SK-N-DZ (cell line): ENCODE results near the gene POU5F1.

Experiments
- DNase-seq: peaks from one replicate; pipeline ENCODE4 v3.0.0-alpha.2; 2015; ENCODE audit warnings: low spot score

Gene POU5F1

DNA sequence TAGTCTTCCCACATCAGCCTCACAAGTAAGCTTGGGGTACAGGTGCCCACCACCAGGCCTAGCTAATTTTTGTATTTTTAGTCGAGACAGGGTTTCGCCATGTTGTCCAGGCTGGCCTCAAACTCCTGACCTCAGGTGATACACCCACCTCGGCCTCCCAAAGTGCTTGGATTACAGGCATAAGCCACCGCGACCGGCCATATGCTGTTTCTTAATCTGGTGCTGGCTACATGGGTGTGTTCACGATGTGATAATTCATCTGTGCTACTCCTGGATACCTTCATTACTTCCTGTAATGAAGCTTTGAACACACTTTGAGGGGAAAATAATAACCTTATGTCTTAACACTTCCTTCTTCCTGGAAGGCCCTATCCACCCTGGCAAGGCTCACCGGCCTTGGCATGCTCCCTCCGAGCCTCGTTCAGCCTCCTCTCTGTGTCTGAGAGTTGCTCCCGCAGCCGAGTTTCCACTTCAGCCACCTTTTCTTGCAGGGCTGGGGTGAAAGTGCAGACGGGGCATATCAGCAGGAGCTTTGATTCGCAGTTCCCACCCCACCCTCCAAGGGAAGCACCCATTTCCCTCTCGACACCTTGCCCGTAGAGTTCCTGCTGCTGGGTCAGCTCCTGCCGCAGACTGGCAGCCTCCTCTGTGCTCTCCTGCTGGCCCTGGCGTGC, 26.0 kb downstream of the POU5F1 start:
- DNase-seq = no peak

- no peak for DNase-seq
Measured at GRCh38 chr6:31143148-31143547, 27.3 kb downstream of the POU5F1 start.

- DNase-seq = no peak
Measured at GRCh38 chr6:31142361-31142761, 28.1 kb downstream of the POU5F1 start.

GRCh38 chr6:31140643-31141042, 29.8 kb downstream of the POU5F1 start:
- no peak for DNase-seq

DNA sequence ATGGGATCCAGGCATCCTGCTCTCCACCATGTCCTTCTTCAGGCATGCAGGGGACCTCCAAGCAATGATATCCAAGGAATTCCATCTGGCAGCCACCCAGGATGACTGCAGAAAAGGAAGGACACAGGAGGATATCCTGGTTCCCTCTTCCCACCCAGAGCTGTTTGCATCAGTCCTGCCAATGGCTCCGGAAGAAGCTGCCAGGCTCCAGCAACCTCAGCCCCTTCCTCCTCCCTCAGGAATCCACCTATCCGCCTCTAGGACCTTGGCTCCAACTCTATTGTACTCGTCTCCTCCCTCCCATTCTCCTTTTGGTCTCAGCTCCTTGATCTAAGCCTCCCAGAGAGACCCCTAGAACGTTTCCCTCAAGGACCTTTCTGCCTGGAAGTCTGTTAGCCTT, 30.9 kb downstream of the POU5F1 start:
- DNase-seq = no peak

GRCh38 chr6:31138982-31139381, 31.5 kb downstream of the POU5F1 start, which contains the start of gene PSORS1C2:
PSORS1C2 (minus strand) TSS chr6:31139066; CDS start chr6:31139026, 40 bp downstream.
- no peak for DNase-seq

DNA sequence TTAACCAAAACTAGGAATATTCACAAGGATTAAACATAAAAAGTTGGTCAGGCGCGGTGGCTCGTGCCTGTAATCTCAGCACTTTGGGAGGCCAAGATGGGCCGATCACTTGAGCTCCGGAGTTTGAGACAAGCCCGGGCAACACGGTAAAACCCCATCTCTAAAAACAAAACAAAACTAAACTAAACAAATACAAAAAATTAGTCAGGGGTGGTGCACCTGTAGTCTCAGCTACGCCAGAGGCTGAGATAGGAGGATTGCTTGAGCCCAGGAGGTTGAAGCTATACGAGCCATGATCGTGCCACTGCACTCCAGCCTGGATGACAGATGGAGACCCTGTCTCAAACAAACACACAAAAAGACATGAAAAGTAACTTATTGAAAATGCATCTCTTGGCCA, 34.8 kb downstream of the POU5F1 start:
- no peak for DNase-seq

GRCh38 chr6:31132806-31133205, 37.7 kb downstream of the POU5F1 start:
- no peak for DNase-seq

- no peak for DNase-seq
Measured at GRCh38 chr6:31131595-31131994, 38.9 kb downstream of the POU5F1 start.

DNA sequence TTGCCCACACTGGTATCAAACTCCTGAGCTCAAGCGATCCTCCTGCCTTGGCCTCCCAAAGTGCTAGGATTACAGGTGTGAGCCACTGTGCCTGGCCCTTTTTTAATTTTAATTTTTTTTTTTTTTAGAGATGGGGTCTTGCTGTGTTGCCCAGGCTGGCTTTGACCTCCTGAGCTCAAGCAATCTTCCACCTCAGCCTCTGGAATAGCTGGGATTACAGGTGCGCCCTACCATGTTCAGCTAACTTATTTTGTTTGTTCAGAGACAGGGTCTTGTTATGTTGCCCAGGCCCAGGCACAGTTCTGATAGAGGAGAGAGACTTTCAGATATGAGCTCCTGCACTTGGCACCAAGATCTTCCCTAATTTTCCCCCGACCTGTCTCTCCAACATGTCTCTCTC, 39.7 kb downstream of the POU5F1 start:
- no peak for DNase-seq

GRCh38 chr6:31129130-31129529, 41.4 kb downstream of the POU5F1 start:
- DNase-seq = no peak

GRCh38 chr6:31128093-31128676, 42.3 kb downstream of the POU5F1 start:
- peak; percentile 49 for DNase-seq

DNA sequence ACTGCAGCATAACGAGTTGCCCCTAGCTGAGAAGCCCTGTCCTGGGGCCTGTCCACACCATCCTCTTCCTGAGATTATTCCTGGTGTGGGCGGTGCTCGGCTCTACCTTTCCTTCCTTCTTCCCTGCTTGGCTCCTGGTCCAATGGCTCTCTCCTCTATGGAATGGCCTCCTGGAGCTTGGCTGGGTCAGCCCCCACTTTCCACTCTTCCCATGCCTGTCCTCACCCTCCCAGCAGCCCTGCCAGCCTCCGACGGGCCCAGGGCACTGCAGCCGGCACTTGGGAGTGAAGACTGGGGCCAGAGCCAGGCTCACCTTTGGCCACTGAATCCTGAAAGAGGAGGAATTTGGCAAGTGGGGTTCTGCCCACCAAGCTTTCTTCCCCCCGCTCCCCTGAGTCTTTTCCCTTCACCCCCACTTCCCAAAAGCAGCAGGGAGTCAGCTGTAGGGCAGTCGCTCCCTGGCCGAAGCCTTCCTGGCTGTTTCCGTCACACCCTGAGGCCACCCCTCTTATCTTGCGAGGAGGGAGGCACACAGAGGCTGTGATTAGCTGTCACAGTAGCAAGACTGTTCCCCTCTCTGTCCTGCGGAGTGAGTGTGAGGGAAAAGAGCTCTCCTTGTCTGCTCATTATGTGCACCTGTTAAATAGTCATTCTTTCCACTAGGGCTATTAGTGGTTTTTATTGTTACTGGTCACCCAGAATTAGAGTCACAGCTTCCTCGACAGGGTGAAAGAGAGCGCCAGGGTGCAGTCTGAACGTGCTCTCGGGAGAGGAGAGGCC, 43.9 kb downstream of the POU5F1 start:
- DNase-seq = no peak

- no peak for DNase-seq
Measured at GRCh38 chr6:31125586-31126363, 44.7 kb downstream of the POU5F1 start.

GRCh38 chr6:31125162-31125561, 45.3 kb downstream of the POU5F1 start:
- no peak for DNase-seq

GRCh38 chr6:31122791-31123706, 47.4 kb downstream of the POU5F1 start:
- DNase-seq = no peak

GRCh38 chr6:31121131-31121790, 49.2 kb downstream of the POU5F1 start:
- no peak for DNase-seq

DNA sequence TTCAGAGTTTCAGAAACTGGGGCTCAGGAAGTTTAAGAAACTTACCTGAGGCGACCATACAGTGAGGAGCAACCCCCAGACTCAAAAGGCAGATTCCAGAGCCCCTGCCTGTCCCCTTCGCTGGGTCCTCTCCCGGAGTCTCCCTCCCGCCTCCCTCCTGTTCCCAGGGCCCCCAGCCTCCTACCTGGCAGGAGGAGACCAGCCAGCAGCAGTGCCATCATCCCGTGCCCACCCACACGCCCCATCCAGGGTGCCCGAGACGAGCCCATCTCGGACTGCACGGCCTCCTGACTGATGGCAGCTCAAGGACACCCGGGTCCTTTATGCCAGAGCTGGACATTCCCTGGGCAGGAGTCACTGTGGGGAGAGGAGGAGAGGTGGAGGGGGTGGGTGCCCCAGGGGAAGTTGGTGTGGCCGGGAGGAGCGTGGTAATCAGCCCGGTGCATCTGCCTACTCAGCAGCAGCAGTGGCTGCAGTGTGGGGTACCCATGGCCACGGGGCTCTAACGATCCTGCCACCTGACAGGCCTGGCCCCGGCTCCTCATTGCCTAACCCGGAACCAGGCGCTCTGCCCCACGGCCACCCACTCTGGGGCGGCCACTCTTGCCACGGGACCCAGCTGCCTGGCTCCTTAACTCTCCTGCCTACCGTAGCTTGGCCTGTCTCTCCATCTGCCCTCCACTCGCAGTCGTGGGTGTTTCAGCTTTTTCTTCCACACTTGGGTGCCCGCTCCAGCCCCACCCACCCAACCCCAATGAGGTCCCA, 50.1 kb downstream of the POU5F1 start, which contains the start of gene CDSN:
TSS of gene CDSN (minus strand) at position 296 of the 765 bp plus-strand sequence. CDS start at position 269, 27 bp downstream.
- no peak for DNase-seq

DNA sequence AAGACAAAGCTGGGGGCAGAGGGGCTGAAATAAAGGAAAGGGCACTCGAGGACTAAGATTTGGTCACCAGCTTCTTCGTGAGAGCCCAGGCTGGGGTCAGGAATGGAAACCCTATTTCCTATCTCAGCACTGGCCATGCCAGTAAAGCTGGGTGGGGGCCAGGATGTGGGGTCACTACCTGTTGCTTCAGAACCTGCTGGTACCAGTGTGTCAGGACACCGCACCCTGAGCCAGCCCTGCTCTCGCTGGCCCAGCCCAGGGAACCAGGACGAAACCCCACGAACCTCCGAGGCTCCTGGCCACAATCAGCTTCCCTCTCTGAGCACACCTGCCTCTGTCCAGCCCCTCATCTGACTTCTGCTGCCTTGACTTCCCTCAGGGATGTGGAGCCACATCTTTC, 52.3 kb downstream of the POU5F1 start:
- DNase-seq = no peak
